C1 segment of cervical spinal cord (tissue), 14 donors: ENCODE measurements around the gene TRIML2.

Source experiments
- DNase-seq, 14 donors: peaks; one replicate each; lab custom pipeline; 2025; lab: John Stamatoyannopoulos, UW

The TRIML2 gene, protein sequence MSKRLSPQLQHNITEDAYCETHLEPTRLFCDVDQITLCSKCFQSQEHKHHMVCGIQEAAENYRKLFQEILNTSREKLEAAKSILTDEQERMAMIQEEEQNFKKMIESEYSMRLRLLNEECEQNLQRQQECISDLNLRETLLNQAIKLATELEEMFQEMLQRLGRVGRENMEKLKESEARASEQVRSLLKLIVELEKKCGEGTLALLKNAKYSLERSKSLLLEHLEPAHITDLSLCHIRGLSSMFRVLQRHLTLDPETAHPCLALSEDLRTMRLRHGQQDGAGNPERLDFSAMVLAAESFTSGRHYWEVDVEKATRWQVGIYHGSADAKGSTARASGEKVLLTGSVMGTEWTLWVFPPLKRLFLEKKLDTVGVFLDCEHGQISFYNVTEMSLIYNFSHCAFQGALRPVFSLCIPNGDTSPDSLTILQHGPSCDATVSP

DNA sequence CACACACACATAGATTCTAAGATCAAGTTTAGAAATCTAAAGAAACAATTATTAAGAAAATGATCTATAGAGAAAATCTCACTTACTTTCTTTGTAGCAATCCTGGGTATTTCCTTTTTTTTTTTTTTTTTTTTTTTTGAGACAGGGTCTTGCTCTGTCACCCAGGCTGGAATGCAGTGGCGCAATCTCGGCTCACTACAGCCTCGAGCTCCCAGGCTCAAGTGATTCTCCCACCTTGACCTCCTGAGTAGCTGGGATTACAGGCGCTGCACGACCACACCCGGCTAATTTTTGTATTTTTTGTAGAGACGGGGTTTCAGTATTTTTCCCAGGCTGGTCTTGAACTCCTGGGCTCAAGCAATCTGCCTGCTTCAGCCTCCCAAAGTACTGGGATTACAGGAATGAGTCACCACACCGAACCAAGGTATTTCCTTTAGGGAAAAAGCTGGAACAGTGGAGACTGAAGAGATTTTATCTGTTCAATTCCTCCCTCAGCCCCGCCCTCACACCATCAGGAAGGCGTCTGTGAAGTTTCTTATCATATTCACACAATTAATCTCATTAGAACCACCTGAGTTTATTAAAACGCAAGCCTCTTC is at the start of gene TRIML2:
TSS of gene TRIML2 (minus strand) at position 447 of the 599 bp plus-strand sequence. CDS start 4,235 bp downstream, outside the sequence.
- DNase-seq, result no peak

GRCh38 chr4:188158336-188158735 is 48.9 kb upstream of the TRIML2 start:
- no peak for DNase-seq

- DNase-seq, result no peak
These were observed 45.4 kb upstream of the TRIML2 start for GRCh38 chr4:188154668-188155405.

- no peak for DNase-seq
These were observed 38.4 kb upstream of the TRIML2 start for GRCh38 chr4:188147776-188148175.

GRCh38 chr4:188147176-188147575 is 37.8 kb upstream of the TRIML2 start:
- DNase-seq, result no peak

- DNase-seq, result no peak
These were observed 37.2 kb upstream of the TRIML2 start for GRCh38 chr4:188146618-188147017.

- no peak for DNase-seq
These were observed 36.2 kb upstream of the TRIML2 start for GRCh38 chr4:188145601-188146000.

DNA sequence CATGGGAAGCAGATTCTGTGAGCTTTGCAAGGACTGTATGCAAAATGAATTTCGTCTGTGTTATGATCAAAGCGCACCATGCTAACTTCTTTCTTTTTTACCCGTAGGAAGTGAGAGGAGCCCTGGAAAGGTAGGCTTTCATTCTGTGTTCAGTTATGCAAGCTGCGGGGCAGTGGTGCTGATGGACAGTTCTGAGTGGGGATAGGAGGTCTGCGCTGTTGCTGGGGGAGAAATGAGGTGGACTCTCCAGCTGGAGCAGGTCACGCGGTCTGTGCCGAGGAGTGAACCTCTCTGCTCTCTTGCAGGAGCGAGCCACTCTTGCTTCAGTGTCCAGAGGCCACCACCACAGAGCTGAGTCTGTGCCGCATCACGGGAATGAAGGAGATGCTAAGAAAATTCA is 34.3 kb upstream of the TRIML2 start:
- DNase-seq, result no peak

GRCh38 chr4:188139671-188140070 is 30.3 kb upstream of the TRIML2 start:
- DNase-seq, result no peak

DNA sequence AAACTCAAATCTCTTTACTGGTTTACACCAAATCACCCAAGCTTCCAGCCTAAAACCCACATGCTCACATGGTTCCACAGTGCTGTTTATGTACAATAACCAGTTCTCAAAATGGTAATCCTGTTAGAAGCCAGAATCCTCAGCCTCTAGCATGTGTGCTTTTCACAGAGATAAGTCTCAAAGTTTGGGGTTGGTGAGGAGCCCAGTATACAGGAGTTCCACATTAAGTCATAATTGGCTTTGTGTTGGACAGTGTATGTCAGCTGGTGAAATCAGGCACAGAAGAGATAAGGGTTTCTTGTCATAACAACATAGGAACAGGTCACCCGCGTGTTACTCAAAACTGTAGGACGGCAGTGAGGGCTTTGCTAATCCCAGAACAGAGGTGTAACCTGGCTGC is 29.7 kb upstream of the TRIML2 start, which contains the start of gene TRIML1:
TSS of gene TRIML1 (plus strand) at position 301 of the 400 bp plus-strand sequence. CDS start 118 bp downstream, outside the sequence.
- no peak for DNase-seq

DNA sequence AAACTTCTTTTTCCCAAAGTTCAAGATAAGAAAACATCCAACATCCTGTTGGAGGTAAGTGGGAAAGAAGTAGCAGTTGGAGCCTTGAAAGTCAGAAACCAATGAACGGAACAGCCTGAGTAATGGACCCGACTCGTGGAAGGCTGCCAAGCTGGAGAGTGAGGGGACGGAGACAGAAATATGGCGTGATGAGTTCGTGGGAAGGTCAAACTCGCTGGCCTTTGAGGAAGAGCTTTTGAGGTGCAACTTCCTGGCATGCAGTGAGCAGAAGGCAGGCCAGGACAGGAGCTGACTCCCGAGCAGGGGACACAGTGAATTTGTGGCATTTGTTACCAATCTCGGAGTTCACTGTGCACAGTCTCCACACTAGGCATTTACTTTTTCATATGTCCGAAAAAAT is 28.8 kb upstream of the TRIML2 start:
- DNase-seq, result no peak

GRCh38 chr4:188132232-188132631 is 22.8 kb upstream of the TRIML2 start:
- DNase-seq, result no peak

- peak in 1 of 14 donors; percentile 4 for DNase-seq
These were observed 21.0 kb upstream of the TRIML2 start for GRCh38 chr4:188130355-188130754.

DNA sequence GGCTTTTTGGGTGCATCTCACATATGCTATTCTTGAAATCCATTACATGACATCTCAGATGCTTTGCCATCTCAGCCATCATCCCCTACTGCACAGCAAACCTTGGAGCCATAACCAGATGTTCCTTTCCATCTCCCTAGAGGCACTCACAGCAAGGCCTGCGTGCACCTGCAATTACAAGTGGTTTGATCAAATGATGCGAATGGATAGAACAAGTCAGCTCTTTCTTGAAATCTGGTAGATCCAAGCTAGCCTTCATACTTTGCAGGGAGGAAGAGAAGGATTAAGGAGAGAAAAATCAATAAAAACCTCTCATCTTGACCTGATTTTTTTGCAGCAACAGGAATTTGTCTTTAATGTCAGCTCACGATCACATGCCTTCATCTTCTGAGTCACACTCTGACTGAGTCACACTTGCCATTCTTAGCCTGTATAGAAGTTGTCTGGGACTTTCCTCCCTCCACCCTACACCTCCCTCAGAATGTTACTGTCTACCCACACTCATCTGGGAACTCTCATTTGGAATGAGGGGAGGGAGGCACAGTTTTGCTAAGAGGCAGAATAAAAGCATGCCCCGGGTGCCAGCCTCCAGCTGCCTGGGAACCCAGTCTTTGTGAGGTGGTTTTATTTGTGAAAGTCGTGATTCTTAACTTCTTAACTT is 17.9 kb upstream of the TRIML2 start:
- no peak for DNase-seq

DNA sequence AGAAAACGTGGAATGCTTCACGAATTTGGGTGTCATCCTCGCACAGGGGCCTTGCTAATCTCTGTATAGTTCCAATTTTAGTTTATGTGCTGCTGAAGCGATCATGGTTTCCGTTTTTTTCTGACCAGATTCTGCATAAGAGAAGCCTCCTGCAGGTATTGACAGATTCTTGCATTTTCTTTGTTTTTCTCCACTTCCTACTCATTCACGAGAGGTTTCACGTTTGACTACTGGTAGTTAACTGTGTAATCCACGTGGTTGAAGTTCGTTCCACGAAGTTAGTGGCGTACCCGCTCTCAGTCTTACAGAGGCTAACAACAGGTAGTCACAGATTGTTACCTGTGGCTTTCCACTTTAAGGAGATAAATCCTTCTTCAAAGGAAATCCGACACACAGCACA is 12.1 kb upstream of the TRIML2 start:
- no peak for DNase-seq

GRCh38 chr4:188117631-188118324 is 8.4 kb upstream of the TRIML2 start:
- no peak for DNase-seq

GRCh38 chr4:188113156-188113555 is 3.8 kb upstream of the TRIML2 start:
- DNase-seq, result no peak

- no peak for DNase-seq
These were observed 2.6 kb upstream of the TRIML2 start for GRCh38 chr4:188111955-188112354.

- no peak for DNase-seq
These were observed 1.5 kb upstream of the TRIML2 start for GRCh38 chr4:188110741-188111471.

DNA sequence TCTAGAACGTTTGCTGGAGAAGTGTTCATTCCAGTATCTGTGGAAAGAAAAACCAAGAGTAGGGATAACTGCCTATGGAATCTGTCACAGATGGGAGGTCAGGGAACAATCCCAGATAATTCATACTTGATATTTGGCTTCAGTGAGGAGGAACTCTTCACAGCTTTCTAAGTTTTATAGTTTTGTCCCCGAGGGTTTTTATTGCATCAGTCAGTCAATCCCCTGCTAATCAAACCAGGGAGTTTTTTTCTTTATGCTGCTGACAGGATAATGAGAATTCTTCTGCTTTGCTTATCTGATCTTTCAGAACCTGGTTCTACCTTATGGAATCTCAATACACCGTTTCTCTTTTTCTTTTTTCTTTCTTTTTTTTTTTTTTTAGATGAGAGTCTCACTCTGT is 633 bp upstream of the TRIML2 start:
- DNase-seq, result no peak
